LHCN-M2 (cell line): ENCODE results near the gene B4GALT1. TPM values are rescaled to one million over a fixed set of nuclear protein-coding genes. Genes with fewer than 3 reads are reported as not detected.
"Not testable (repeated sequence)": the region's sequence is repeated elsewhere in the genome, so short reads cannot be mapped to it uniquely, and the experiment has no call there.

Experiments used
- DNase-seq: peaks from one replicate; pipeline ENCODE4 v3.0.0-alpha.2; 2012; ENCODE audit warnings: low read depth
- total RNA-seq: library from RNA; depleted of rRNA; stranded (reverse); fragments of >200 nt; gene quantifications from 2 replicates; pipeline ENCODE4 v1.2.3, GENCODE V29; 2014

Gene B4GALT1
- total RNA-seq, 1 experiment from 2014 or later: 34.8 TPM

GRCh38 chr9:33184963-33185362, 17.8 kb upstream of the B4GALT1 start:
- DNase-seq: no peak

- DNase-seq: no peak
Measured at GRCh38 chr9:33182519-33182918, 15.4 kb upstream of the B4GALT1 start.

GRCh38 chr9:33180526-33181184, 13.5 kb upstream of the B4GALT1 start:
- peak; percentile 56 for DNase-seq

GRCh38 chr9:33178972-33179697, 12.0 kb upstream of the B4GALT1 start:
- DNase-seq: no peak

- no peak for DNase-seq
Measured at GRCh38 chr9:33177639-33178038, 10.5 kb upstream of the B4GALT1 start.

GRCh38 chr9:33177086-33177485, 9.9 kb upstream of the B4GALT1 start:
- no peak for DNase-seq

GRCh38 chr9:33175649-33176325, 8.7 kb upstream of the B4GALT1 start:
- DNase-seq: no peak

- no peak for DNase-seq
Measured at GRCh38 chr9:33172256-33173238, 5.4 kb upstream of the B4GALT1 start.

- peak; percentile 54 for DNase-seq
Measured at GRCh38 chr9:33170464-33171415, 3.6 kb upstream of the B4GALT1 start.

- DNase-seq: no peak
Measured at GRCh38 chr9:33168941-33169544, 1.9 kb upstream of the B4GALT1 start.

- DNase-seq: no peak
Measured at GRCh38 chr9:33167972-33168461, 881 bp upstream of the B4GALT1 start.

GRCh38 chr9:33166231-33167083, 679 bp downstream of the B4GALT1 start:
- peak; percentile 31 for DNase-seq

GRCh38 chr9:33165263-33166151, 1.6 kb downstream of the B4GALT1 start:
- peak; percentile 75 for DNase-seq

- not testable (repeated sequence) for DNase-seq
Measured at GRCh38 chr9:33164921-33165262, 2.2 kb downstream of the B4GALT1 start.

- no peak for DNase-seq
Measured at GRCh38 chr9:33164138-33164809, 2.9 kb downstream of the B4GALT1 start.

GRCh38 chr9:33163433-33164137, 3.6 kb downstream of the B4GALT1 start:
- peak; percentile 40 for DNase-seq
